Fibroblast of mammary gland (primary cell): Measurements from ENCODE around the gene SWI5.

Experiments used
- DNase-seq: peaks from one replicate; pipeline ENCODE4 v3.0.0-alpha.2; 2010; ENCODE audit warnings: low read depth
- H3K4me3 ChIP-seq: 2 replicates; pipeline ENCODE4 v1.5.1; 2011; ENCODE audit warnings: low read depth, mild to moderate bottlenecking, low read length, moderate library complexity; ENCODE audit not compliant: control insufficient read depth
- TF ChIP-seq, protein P1 (sequence below): conservative IDR thresholded peaks from 2 replicates; pipeline ENCODE4 v1.5.1; 2011; ENCODE audit warnings: low read depth, low read length, inconsistent platforms; ENCODE audit not compliant: control insufficient read depth, insufficient read depth

Gene SWI5

DNA sequence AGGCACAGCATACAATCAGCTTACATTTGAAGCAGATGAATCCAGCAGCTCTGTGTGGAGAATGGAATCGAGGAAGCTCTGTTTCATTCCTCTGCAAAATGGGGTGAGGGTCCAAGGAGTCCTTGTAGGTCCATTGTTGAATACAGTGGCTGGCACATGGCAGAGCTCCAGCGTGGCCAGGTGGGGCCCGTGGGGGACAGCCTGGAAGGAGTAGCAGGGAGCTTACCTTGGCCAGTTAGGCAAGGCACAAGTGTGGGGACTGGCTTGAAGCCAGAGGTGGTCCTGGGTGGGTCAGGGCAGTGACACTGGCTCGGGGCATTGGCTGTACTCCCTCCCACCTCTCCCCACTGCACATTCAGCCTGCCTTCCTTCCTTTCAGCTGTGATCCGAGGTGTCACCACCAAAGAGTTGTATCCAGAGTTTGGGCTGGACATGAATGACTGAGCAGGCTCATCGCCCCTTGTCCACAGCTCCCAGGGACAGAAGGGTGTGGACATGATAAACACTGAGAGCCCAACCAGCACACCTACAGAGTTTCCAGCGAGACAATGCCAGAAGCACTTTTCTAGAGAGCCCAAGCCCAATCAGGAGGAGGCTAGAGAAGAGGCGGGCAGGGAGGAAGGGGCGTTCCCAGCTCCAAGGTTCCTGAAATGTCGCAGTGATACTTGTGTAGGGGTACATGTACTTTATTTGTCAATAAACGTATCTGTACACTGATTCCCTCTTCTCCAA lies 12.4 kb downstream of the SWI5 start:
- TF ChIP-seq, protein P1, sequence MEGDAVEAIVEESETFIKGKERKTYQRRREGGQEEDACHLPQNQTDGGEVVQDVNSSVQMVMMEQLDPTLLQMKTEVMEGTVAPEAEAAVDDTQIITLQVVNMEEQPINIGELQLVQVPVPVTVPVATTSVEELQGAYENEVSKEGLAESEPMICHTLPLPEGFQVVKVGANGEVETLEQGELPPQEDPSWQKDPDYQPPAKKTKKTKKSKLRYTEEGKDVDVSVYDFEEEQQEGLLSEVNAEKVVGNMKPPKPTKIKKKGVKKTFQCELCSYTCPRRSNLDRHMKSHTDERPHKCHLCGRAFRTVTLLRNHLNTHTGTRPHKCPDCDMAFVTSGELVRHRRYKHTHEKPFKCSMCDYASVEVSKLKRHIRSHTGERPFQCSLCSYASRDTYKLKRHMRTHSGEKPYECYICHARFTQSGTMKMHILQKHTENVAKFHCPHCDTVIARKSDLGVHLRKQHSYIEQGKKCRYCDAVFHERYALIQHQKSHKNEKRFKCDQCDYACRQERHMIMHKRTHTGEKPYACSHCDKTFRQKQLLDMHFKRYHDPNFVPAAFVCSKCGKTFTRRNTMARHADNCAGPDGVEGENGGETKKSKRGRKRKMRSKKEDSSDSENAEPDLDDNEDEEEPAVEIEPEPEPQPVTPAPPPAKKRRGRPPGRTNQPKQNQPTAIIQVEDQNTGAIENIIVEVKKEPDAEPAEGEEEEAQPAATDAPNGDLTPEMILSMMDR, result no peak
- H3K4me3 ChIP-seq, result no peak overlapping the region
- no peak for DNase-seq

DNA sequence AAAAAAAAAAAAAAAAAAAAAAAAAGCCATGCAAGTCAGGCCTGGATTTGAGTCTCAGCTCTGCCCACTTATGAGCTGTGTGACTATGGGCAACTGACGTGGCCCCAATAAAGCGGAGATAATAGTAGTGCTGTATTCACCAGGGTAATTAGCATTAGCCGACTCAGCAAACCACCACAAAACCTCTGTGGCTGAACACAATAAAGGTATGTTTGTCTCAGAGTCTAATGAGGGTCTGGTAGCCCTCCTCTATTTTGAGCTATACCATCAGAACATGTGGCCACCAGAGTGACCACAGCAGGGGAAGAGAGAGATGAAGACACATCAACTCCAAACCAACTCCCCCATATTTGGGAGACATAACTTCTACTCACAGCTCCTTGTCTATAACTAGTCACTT lies 15.9 kb downstream of the SWI5 start:
- H3K4me3 ChIP-seq, result no peak overlapping the region
- no peak for DNase-seq
- TF ChIP-seq, protein P1, result no peak

DNA sequence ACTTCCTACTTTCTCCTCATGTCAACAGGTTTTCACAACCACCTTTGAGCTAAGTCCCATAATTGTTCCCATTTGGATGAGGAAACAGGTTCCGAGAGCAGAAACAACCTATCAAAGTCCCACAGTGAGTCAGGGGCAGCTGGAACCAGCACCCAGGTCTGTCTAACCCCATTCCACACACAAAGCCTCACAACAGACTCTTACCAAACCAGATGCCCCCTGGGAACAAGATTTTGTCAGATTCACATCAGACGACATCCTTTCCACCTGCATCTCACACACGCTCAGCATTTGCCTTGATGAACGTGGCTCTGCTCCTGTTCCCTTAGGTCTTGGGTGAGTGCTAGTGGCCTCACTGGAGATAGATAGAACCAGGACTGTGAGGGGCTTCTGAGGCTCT lies 17.0 kb downstream of the SWI5 start:
- TF ChIP-seq, protein P1, result no peak
- H3K4me3 ChIP-seq, result no peak overlapping the region
- DNase-seq, result no peak

DNA sequence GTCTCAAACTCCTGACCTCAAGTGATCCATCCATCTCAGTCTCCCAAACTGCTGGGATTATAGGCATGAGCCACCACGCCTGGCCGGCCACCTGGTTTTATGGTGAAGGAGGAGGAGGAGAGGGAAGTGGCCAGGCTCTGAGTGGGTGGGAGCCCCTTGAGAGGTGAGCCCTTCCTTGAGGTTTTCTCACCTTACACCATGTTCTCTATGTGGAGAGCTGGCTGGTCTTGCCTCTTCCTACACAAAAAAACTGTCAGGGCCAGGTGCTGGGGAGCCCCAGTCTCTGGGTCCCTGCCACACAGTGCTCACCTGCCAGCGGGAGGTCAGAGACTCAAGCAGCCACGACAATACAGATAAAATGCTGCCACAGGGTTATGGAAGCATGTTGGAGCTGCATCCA lies 18.1 kb downstream of the SWI5 start:
- TF ChIP-seq, protein P1, result no peak
- H3K4me3 ChIP-seq, result no peak overlapping the region
- no peak for DNase-seq

DNA sequence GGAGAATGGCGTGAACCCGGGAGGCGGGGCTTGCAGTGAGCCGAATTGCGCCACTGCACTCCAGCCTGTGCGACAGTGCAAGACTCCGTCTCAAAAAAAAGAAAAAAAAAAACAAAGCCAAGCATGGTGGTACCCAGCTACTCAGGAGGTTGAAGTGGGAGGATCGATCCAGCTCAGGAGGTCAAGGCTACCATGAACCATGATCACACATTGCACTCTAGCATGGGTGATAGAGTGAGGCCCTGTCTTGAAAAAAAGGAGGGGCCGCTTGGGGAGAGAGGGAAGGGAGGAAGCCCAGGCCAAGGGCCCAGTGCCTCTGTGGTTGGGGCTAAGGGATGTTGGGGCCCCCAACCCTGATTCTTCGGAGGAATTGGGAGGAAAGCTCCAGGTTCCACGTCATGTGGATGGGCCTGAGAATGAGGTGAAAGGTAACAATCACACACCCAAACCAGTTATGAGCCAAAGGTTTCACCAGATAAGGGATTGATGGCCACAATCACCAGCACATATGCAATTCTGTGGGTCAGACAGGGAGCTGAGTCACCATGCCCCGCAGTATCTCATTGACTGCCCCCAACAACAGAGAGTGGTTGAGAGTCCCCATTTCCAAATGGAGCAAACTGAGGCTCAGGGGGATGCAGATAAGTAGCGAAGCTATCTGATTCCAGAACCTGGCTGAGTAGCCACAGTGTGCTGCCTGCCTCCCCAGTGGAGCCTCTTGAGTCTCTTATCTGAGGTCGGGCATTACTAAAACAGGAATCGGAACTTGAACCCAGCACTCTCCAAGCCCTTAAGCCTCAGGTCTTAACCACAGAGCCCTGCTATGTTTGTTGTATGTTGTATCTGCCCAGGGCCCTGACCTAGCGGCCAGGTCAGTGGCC lies 20.5 kb downstream of the SWI5 start:
- DNase-seq, result no peak
- TF ChIP-seq, protein P1, result no peak
- H3K4me3 ChIP-seq, result no peak overlapping the region

DNA sequence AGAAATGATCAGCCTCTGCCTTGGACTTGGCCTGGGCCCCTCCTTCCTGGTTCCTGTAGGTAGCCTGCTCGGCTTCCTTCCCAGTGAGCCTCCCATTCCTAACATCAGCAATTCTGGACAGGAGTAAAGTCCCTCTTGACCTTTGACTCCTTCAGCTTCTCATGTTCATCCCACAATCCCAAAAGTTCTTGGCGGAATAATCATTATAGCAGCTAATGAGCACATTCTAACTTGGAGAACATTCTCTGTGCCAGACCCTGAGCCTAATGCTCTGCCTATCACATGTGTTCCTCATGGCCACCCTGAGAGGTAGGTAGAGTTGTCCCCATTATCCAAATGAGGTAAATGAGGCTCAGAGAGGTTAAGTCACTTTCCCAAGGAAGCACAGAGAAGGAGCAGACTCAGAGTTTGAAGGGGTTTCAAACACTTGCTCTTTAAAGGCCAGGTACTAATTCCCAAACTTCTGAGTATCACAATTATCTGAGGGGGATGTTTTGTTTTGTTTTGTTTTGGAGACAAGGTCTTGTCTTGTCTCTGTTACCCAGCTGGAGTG lies 21.2 kb downstream of the SWI5 start:
- DNase-seq, result no peak
- TF ChIP-seq, protein P1, result no peak
- H3K4me3 ChIP-seq, result no peak overlapping the region
